DMS53 (cell line): ENCODE results near the gene NLN.
A peak's percentile ranks its signal among the peaks of the same experiment; 100 is the strongest.
"Not testable (repeated sequence)": the region's sequence is repeated elsewhere in the genome, so short reads cannot be mapped to it uniquely, and the experiment has no call there.

ENCODE experiments used
- DNase-seq: peaks from one replicate; lab custom pipeline; 2025; lab: John Stamatoyannopoulos, UW

The NLN gene

GRCh38 chr5:65732046-65732445, 10.0 kb downstream of the NLN start:
- DNase-seq: not testable (repeated sequence)

GRCh38 chr5:65734196-65734775, 12.3 kb downstream of the NLN start:
- peak; percentile 60 for DNase-seq

GRCh38 chr5:65734921-65735320, 12.9 kb downstream of the NLN start:
- no peak for DNase-seq

GRCh38 chr5:65736011-65736410, 14.0 kb downstream of the NLN start:
- no peak for DNase-seq

GRCh38 chr5:65737842-65738241, 15.8 kb downstream of the NLN start:
- no peak for DNase-seq

GRCh38 chr5:65738305-65738704, 16.3 kb downstream of the NLN start:
- DNase-seq: no peak

GRCh38 chr5:65739162-65739561, 17.2 kb downstream of the NLN start:
- DNase-seq: no peak

- DNase-seq: peak; percentile 68
These were observed 20.7 kb downstream of the NLN start for GRCh38 chr5:65742565-65743231.

GRCh38 chr5:65749221-65749844, 27.3 kb downstream of the NLN start:
- DNase-seq: no peak

- no peak for DNase-seq
These were observed 28.0 kb downstream of the NLN start for GRCh38 chr5:65749956-65750355.

GRCh38 chr5:65750938-65751337, 28.9 kb downstream of the NLN start:
- DNase-seq: no peak

- no peak for DNase-seq
These were observed 31.2 kb downstream of the NLN start for GRCh38 chr5:65753189-65753588.

- DNase-seq: no peak
These were observed 36.6 kb downstream of the NLN start for GRCh38 chr5:65758546-65759144.

- peak; percentile 19 for DNase-seq
These were observed 38.7 kb downstream of the NLN start for GRCh38 chr5:65760504-65761275.

- DNase-seq: no peak
These were observed 40.2 kb downstream of the NLN start for GRCh38 chr5:65762234-65762633.

- DNase-seq: no peak
These were observed 43.6 kb downstream of the NLN start for GRCh38 chr5:65765582-65765981.

GRCh38 chr5:65766175-65766574, 44.2 kb downstream of the NLN start:
- no peak for DNase-seq

GRCh38 chr5:65766781-65767180, 44.8 kb downstream of the NLN start:
- DNase-seq: no peak

GRCh38 chr5:65767565-65767964, 45.6 kb downstream of the NLN start:
- no peak for DNase-seq

GRCh38 chr5:65768723-65769346, 46.8 kb downstream of the NLN start:
- DNase-seq: no peak

- DNase-seq: no peak
These were observed 47.5 kb downstream of the NLN start for GRCh38 chr5:65769539-65769938.

GRCh38 chr5:65771266-65771665, 49.3 kb downstream of the NLN start:
- DNase-seq: no peak
